Cardiac septum (tissue), 1 donor: ENCODE data around the gene TRAPPC3. TPM values are rescaled to one million over a fixed set of nuclear protein-coding genes. Genes with fewer than 3 reads are reported as not detected.
A peak's percentile ranks its signal among the peaks of the same experiment; 100 is the strongest.
"Not testable (repeated sequence)": the region's sequence is repeated elsewhere in the genome, so short reads cannot be mapped to it uniquely, and the experiment has no call there.

Source experiments
- DNase-seq: peaks from one replicate; pipeline ENCODE4 v3.0.0-alpha.2; 2020; ENCODE audit warnings: low spot score
- intact Hi-C: fragments of 100-400 bp; cut with DNase I; formaldehyde crosslinking; loops from one replicate; pipeline ENCODE4 v1.14.0; 2022
- long read RNA-seq: library from polyadenylated mRNA; unstranded; transcript quantifications from one replicate; pipeline ENCODE4 v2.0.0, GENCODE V29; 2021
- total RNA-seq: library from RNA; stranded (reverse); fragmentation: NEBNext Ultra II Directional; extraction: Animal tissue kit (Norgen Biotek cat#: 25700); gene quantifications from one replicate; pipeline ENCODE4 v1.2.1, GENCODE V29; 2021
- donor health status: DM: no; HTN: no; CAD: no.

Gene TRAPPC3
- total RNA-seq = 47.9 TPM
- long read RNA-seq, transcript TRAPPC3-204 (5 exons, 1,265 nt) = major isoform, 23 of 33 reads
- long read RNA-seq, partial matches to known transcripts = 3 of 33 reads
- long read RNA-seq, other reads (novel, unspliced or antisense) = 3 of 33 reads

DNA sequence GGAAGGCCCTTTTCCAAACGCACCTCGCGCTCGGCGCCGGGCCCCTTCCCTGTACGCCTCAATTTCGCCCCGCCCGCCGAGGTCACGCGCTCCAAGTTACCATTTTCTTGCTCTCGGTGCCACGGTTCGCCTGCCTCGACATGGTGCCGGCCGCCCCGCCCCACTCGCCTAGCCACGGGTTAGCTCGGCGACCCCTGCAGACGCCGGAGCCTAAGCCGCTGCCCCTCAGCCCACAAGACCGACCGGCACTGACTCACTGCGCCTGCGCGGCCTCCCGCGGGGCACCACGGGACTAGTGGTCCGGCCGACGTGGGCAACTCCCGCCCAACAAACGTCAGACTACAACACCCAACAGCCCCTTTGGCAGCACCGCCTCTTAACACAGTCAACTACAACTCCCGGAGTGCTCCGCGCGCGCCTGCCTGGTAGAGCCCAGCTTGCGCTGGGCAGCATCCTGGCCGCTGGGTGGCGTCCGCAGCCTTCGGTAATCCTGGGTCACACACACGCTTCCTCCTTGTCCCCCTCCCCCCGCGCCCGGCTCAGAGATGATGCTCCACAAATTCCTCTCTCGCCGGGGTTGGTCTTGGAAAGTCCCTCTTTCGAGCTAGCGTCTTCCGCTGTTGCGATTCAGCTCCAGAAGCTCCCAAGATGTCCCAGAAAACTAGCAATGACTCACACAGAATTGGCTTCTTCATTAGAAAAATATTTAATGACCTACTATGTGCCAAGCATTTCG, at the start of gene TRAPPC3:
Gene TRAPPC3 (minus strand): TSS at position 250 of the 736 bp plus-strand sequence. CDS start 108 bp downstream, at position 142.
- intact Hi-C loops = loop anchor here (1.0 to 5.0 kb wide), 5 partner anchors 39 to 218 kb away; partner anchors contain the start of gene THRAP3
- peak; percentile 100 for DNase-seq

DNA sequence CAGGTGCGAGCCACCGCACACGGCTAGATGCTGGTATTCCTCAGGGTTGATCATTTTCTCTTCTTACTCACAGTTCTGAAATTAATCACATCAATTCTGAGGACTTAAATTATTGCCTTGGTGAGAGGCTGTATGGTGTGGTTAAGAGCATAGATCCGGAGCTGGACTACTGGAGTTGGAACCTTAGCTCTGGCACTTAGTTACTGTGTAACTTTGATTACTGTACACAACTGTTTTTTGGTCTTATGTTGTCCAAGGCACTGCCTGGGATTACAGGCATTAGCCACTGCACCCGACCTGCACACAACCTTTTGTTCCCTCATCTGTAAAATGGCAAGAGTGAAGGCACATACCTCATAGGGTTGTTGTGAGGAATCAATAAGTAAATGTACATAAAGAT, 49.4 kb upstream of the TRAPPC3 start:
- intact Hi-C loops = no loop called here
- no peak for DNase-seq

DNA sequence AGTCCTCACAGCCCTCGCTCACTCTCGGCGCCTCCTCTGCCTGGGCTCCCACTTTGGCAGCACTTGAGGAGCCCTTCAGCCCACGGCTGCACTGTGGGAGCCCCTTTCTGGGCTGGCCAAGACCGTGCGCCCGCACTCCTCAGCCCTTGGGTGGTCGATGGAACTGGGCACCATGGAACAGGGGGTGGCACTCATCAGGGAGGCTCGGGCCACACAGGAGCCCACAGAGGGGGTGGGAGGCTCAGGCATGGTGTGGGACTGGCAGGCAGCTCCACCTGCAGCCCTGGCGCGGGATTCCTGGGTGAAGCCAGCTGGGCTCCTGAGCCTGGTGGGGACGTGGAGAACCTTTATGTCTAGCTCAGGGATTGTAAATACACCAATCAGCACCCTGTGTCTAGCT, 47.5 kb upstream of the TRAPPC3 start:
- intact Hi-C loops, DNase-seq: not testable (repeated sequence)

DNA sequence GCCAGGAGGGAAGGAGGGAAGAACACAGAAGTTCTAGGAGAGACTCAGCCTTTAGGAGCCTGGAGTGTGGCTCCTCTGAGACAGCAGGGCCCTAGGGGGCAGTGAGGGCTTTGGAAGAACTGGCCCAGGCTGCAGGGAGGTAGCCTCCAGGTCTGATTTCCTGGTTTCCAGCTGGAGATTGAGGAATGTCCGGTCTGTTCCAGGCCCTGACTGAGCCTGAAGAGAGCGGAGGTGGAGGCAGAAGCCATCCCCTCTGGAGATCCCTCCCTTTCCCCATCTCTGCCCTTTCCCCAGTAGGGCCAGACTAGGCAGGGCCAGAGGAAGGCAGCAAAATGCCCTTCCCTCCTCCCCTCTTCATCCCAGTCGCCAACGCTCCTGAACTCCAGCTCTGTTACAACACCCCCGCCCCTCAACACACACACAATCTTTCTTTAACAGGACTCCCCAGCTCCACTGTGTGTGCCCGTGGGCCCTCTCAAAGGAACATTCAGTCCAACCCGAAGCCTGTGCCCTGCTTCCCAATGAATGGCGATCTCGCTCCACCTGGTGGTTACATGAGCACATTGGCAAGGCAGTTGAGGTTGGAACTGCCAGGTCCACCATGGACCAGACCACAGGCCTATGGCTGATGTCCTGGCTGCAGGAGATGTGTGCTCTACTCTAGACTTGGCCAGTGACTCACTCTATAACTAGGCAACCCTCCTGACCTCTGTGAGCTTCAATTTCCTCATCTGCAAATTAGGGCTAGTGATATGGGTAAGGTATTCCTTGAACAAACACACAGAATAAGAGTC, 38.7 kb upstream of the TRAPPC3 start:
- intact Hi-C loops = loop anchor here (1.0 to 2.0 kb wide), 2 partner anchors 39 to 89 kb away; partner anchors contain the start of gene TRAPPC3

DNA sequence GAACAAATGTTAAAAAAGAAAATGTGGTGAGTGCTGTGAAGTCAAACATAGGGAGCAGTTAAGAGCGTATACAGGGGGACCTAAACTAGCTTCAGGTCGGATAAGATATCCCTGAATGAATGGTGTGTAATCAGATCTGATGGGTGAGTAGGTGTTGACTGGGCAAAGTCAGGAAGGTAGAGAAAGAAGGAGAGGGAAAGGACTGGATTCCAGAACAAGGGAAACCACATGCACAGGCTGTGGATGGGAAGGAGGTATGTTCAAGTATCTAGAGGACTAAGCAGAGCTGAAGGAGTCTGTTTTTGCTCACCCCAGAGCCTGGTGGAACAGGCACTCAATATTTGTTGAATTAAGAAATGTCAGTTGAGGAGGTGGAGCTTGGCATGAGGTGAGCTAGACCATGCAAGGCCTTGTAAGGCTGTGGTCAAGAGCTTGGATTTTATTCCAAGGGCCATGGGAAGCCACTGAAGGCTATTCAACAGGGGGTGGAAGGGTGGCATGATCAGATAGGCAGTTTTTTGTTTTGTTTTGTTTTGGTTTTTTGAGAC, 34.1 kb upstream of the TRAPPC3 start:
- DNase-seq = no peak
- intact Hi-C loops = no loop called here

More for the DNA sequence above, 38.7 kb upstream of the TRAPPC3 start:
- peak; percentile 93 for DNase-seq

DNA sequence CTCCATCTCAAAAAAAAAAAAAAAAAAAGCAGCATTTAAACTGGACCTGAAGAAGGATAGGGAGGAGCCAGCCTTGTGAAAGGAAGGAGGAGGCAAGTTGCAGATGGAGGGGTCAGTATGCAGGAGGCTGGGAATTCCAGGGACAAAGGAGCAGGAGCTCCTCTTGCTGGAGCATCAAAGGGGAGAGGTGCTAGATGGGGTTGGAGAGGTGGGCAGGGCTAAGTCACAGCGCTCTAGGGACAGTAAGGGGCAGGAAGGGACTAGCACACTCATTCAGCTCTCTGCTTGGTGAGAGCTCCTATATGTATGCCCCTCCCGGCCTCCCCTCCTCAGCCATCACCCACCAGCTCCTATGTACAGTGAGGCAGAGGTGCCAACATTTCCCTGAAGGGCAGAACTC, 33.4 kb upstream of the TRAPPC3 start:
- intact Hi-C loops = no loop called here
- no peak for DNase-seq

DNA sequence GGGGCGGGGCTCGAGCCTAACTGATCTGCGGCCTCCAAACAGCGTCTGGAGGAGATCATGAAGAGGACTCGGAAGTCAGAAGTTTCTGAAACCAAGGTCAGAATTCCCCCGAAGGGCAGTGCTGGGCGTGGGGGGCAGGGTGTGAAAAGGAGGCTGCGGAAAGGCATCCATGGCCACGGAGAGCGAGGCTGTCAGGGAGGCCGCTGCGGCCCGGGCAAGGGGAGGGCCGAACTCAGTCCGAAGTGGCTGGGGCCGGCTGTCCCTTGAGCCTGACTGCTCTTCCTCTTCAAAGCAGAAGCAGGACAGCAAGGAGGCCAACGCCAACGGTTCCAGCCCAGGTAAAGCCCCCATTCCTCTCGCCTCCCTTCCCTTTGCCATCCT, 29.9 kb upstream of the TRAPPC3 start:
- intact Hi-C loops = no loop called here
- DNase-seq = no peak

DNA sequence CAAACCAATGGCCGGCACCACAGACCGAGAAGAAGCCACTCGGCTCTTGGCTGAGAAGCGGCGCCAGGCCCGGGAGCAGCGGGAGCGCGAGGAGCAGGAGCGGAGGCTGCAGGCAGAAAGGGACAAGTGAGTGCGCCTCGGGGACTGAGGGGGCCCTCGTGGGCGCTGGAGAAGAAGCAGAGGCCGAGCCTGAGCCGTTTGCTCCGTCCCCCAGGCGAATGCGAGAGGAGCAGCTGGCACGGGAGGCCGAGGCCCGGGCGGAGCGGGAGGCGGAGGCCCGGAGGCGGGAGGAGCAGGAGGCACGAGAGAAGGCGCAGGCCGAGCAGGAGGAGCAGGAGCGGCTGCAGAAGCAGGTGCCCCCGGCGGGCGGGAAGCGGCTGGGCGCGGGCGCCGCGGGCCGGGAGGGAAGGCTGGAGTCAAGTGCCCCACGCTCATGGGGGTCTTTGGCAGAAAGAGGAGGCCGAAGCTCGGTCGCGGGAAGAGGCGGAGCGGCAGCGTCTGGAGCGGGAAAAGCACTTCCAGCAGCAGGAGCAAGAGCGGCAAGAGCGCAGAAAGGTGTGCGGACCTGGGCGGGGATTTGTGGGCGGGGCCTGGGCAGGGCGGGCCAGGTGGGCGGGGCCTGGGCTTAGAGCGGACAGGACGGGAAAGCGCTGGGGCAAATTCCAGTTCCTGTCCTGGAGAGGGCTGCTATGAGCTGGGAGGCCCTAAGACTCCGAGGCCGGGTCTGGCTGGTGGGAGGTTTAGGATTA, 29.4 kb upstream of the TRAPPC3 start:
- no peak for DNase-seq
- intact Hi-C loops = no loop called here

DNA sequence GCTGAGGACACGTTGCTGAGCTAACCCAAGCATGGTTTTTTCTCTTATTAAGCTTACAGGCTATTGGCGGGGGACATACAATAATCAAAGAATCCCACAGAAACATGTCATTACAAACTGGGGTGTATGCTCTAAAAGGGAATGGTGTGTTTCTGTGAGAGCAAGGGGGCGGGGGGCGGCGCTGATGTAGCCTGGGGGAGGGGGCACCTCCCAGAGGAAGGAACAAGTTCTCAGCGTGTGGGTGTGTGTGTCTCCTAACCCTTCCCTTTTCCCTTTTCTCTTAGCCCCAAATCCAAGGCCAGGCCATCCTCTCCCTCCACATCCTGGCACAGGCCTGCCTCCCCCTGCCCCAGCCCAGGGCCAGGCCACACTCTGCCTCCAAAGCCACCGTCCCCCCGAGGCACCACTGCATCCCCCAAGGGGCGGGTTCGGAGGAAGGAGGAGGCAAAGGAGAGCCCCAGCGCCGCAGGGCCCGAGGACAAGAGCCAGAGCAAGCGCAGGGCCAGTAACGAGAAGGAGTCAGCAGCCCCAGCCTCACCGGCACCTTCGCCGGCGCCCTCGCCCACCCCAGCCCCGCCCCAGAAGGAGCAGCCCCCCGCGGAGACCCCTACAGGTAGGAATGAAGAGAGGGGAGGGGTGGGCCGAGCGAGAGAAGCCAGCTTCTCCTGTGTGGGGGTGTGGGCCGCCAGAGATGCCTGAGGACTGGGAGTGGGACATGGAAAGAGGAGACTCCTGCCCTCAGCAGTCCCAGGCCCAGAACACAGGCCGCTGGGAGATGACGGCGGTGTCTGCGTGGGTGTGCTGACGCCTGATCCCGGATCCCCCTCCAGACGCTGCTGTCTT, 28.5 kb upstream of the TRAPPC3 start:
- no peak for DNase-seq
- intact Hi-C loops = no loop called here

DNA sequence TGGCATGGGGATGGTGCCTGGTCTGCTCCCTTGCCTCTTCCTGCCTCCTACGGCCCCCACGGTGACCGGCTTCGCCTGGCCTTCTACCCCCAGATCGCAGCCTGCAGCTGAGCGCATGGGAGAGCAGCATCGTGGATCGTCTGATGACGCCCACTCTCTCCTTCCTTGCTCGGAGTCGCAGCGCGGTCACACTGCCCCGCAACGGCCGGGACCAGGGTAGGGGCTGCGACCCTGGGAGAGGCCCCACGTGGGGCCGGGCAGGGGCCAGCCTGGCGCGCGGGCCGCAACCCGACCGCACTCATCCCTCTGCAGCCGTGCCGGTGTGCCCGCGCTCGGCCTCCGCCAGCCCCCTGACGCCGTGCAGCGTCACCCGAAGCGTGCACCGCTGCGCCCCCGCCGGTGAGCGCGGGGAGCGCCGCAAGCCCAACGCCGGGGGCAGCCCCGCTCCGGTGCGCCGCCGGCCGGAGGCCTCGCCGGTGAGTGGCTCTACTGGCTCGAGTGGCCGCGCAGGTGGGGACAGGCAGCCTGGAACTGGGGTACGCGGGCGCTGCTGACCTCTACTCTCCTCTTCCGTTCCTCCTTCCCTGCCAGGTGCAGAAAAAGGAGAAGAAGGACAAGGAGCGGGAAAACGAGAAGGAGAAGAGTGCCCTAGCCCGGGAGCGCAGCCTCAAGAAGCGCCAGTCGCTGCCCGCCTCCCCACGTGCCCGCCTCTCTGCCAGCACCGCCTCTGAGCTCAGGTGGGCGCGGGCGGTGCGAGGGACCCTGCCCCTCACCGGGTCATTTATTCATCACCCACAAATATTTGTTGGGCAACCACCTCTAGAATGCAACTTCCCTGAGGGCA, 27.0 kb upstream of the TRAPPC3 start:
- intact Hi-C loops = no loop called here
- no peak for DNase-seq

DNA sequence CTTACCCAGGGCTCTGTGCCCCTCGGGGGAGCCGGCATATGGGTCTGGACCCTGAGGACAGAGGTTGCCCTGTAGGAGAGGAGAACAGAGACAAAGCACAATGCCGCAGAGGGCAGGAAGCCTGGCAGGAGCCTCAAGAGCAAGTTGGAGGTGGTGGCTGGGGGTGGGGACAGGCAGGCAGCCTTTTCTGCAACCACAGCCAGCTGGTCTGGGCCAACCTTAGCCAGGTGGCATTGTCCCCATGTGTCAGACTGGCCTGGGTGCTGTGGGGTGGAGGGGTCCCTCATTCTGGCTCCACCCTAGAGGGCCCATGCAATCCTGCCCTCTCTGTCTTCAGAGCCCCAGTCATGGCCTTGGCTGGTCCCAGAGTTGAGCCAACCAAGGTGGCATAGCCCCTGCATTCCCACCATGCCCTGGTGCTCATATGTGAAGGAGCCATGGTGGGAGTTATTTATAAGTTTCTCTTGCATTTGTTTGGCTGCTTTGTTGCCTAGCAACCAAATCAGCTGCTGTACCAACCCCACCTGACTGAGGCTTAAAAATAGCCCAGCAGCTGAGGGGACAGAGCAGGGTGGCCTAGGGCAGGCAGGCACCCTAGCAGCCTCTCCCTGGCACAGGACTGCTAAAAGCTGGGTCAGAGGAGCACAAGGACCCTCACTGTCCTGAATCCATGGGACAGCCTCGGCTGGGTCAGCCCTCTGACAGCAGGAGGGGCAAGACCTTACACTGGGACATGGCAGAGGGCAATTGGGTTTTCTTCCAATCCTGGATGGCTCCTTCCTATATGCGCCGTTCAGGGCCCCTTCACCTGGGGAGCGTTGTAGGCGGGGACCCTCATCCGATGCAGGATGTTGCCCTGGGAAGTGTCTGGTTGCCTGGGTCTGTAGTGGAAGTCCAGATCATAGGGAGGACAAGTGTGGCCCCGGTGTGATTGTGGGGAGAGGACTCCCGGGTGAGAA, 26.1 kb upstream of the TRAPPC3 start:
- DNase-seq = no peak
- intact Hi-C loops = loop anchor here (2.0 kb wide), 1 partner anchor 19 kb away; the partner anchor contains the start of gene MAP7D1

DNA sequence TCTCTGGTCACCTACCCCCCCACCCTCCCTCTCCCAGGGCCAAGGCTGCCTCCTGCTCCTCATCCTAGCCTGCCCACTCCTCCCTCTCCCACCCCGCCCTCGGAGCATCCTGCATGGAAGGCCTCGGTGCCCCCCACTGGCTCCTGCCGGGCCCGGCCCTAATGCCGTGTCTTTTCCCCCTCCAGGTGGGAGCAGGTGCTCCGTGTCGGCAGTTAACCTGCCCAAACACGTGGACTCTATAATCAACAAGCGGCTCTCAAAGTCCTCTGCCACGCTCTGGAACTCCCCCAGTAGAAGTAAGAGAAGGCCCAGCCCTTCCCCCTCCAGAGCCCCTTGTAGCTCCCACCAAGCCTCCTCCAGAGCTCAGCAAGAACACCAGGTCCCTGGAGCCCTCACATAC, 25.4 kb upstream of the TRAPPC3 start:
- DNase-seq = no peak
- intact Hi-C loops = loop anchor here (2.0 kb wide), 1 partner anchor 18 kb away; the partner anchor contains the start of gene MAP7D1

DNA sequence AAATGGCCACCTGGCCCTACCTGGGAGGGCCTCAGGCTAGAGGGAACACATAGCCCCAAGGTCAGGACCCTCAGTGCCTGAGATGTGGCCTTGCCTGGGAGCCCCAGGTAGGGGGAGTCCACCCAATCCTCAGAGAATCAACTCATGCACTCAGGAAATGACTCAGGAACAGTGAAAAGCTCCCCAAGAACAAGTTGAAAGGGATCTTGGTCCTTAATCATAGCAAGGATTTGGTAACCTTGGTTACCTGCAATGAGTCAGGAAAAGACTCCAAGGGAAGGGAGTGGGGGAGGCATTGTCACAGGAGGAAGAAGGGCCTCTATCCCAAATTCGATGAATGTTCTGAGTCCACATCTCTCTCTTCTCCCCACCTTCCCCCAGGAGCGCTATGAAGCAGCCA, 23.7 kb upstream of the TRAPPC3 start:
- no peak for DNase-seq
- intact Hi-C loops = no loop called here

DNA sequence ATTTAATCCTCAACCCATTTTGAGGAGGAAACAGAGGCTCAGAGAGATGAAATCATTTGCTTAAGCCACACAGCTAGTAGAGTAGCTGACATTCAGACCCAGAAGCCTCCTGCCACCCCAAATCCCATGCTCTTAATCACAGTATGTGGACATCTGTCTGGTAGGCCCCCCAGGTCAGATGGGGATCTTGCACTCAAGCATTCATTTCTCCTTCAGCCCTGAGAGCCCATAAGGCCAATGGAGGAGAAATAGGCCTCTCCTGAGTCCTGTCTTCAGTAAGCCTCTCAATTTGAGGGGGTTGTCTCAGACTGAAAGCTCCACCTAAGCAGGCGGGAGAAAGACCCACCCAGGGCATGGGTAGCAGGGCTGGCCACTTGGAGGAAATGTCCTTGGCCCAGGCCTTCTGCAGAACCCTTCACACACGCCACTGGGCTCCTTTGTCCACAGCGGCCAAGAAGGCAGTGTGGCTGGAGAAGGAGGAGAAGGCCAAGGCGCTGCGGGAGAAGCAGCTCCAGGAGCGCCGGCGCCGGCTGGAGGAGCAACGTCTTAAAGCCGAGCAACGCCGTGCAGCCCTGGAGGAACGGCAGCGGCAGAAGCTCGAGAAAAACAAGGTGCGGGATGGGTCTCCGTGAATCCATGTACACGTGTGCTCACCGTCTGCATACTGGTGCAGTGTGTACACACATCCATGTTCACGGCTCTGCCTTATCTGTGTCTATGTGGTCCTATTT, 22.9 kb upstream of the TRAPPC3 start:
- DNase-seq = no peak
- intact Hi-C loops = no loop called here

DNA sequence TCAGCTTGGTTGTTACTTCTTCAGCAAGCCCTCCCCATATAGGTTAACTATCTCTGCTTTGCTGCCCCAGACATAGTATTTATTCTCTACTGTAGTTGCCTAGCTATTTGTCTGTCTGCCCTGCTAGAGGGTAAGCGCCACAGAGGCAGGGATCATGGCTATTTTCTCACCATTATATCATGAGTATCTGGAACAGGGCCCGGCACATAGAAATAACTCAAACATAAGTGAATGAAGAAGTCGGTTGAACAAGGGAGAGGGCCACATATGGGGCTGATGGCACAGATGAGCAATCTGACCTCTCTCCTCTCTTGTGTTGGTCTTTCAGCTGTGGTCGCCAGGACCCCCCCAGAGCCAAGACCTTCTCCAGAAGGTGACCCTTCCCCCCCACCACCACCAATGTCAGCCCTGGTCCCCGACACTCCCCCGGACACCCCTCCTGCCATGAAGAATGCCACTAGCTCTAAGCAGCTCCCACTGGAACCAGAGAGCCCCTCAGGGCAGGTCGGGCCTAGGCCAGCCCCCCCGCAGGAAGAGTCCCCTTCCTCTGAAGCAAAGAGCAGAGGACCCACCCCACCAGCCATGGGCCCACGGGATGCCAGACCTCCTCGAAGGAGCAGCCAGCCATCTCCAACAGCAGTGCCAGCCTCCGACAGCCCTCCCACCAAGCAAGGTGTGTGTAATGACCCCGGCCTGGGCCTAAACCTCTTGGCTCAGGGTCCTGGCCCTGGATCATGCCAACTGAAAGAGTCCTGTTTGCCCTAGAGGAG, 21.5 kb upstream of the TRAPPC3 start:
- DNase-seq = no peak
- intact Hi-C loops = no loop called here
